K562 (cell line): ENCODE results near the gene RANGAP1. TPM values are rescaled to one million over a fixed set of nuclear protein-coding genes. Genes with fewer than 3 reads are reported as not detected.

ENCODE experiments used
- CHD2 ChIP-seq: IDR thresholded peaks from 2 replicates; pipeline ENCODE4 v1.6.1; 2011; ENCODE audit warnings: low read depth, low read length
- CUX1 ChIP-seq: fragments of 200-800 bp; sonication (Bioruptor generic); IDR thresholded peaks from 2 replicates; pipeline ENCODE4 v1.6.1; 2016; ENCODE audit warnings: missing genetic modification characterization, missing compliant biosample characterization
- MIER1 ChIP-seq: fragments of 450-650 bp; IDR thresholded peaks from 2 replicates; pipeline ENCODE4 v1.6.1; 2016; ENCODE audit warnings: antibody characterized with exemption, mild to moderate bottlenecking, low read depth
- MTF1 ChIP-seq: fragments of 250-450 bp; sonication (Bioruptor Pico); IDR thresholded peaks from 2 replicates; pipeline ENCODE4 v1.9.0; 2021; ENCODE audit warnings: moderate library complexity, mild to moderate bottlenecking, inconsistent platforms, borderline replicate concordance
- NFYB ChIP-seq: IDR thresholded peaks from 2 replicates; pipeline ENCODE4 v1.6.1; 2011; ENCODE audit warnings: mild to moderate bottlenecking, moderate library complexity; ENCODE audit not compliant: insufficient read length; ENCODE audit errors: extremely low read depth
- NR2F6 ChIP-seq: fragments of 450-650 bp; formaldehyde crosslinking; IDR thresholded peaks from 2 replicates; pipeline ENCODE4 v1.4.0; 2020; ENCODE audit warnings: mild to moderate bottlenecking
- OTX1 ChIP-seq: fragments of 450-650 bp; formaldehyde crosslinking; IDR thresholded peaks from 2 replicates; pipeline ENCODE4 v1.4.0; 2022; ENCODE audit warnings: mild to moderate bottlenecking
- REST ChIP-seq, 2 experiments: fragments of 450-650 bp; formaldehyde crosslinking in 1 of 2; IDR thresholded peaks; 2 replicates each; pipeline versions ENCODE4 v1.4.0 to v1.6.1; 2014 to 2020; ENCODE audit warnings: mild to moderate bottlenecking in 2 of 2, borderline replicate concordance in 1 of 2, low read depth in 1 of 2
- RUNX1 ChIP-seq: sonication (generic); IDR thresholded peaks from 2 replicates; pipeline ENCODE4 v1.6.1; 2016; ENCODE audit warnings: antibody characterized with exemption, low read depth
- SMAD4 ChIP-seq: fragments of 250-450 bp; sonication (Bioruptor Pico); conservative IDR thresholded peaks from 2 replicates; pipeline ENCODE4 v1.8.0; 2021; ENCODE audit warnings: inconsistent platforms, mild to moderate bottlenecking, moderate library complexity
- SMARCE1 ChIP-seq: fragments of 450-650 bp; IDR thresholded peaks from 2 replicates; pipeline ENCODE4 v1.7.1; 2016; ENCODE audit warnings: mild to moderate bottlenecking
- ZNF277 ChIP-seq: fragments of 250-450 bp; sonication (Bioruptor Pico); IDR thresholded peaks from 2 replicates; pipeline ENCODE4 v1.8.0; 2022; ENCODE audit warnings: inconsistent platforms, mild to moderate bottlenecking, moderate library complexity, borderline replicate concordance
- ZNF76 ChIP-seq: fragments of 250-450 bp; sonication (Bioruptor Pico); IDR thresholded peaks from 2 replicates; pipeline ENCODE4 v1.4.0; 2020; ENCODE audit warnings: mild to moderate bottlenecking, moderate library complexity, borderline replicate concordance
- ZNF830 ChIP-seq: fragments of 250-450 bp; sonication (Bioruptor Pico); IDR thresholded peaks from 2 replicates; pipeline ENCODE4 v1.5.0; 2021; ENCODE audit warnings: mild to moderate bottlenecking
- polyA plus RNA-seq, 8 experiments: library from polyadenylated mRNA; depleted of rRNA in 4 of 8; stranded (reverse) in 5 of 8; unstranded in 3 of 8; fragments of >200 nt; fragmentation: Nextera tagmentation in 2 of 8; fragmentation: Illumina TruSeq in 1 of 8; extraction: Ambion mirVana in 2 of 8; extraction: Trizol in 1 of 8; gene quantifications; 2 replicates each; pipeline versions ENCODE4 v1.2.1 to v1.2.3, GENCODE V29; 2011 to 2014; ENCODE audit warnings: inconsistent platforms in 1 of 8, missing spikeins in 1 of 8
- total RNA-seq, 7 experiments: library from RNA; depleted of rRNA in 6 of 7; stranded (reverse); fragments of >200 nt in 6 of 7; fragmentation: Illumina TruSeq in 2 of 7; extraction: Trizol in 2 of 7; gene quantifications; 2 replicates each; pipeline versions ENCODE4 v1.2.1 to v1.2.3, GENCODE V29; 2011 to 2021; ENCODE audit warnings: low replicate concordance in 1 of 7

The RANGAP1 gene
- total and polyA plus RNA-seq, 9 of the 15 experiments (the other 6 are each of a cell fraction or from before 2014, with no cell fraction given): 2.1 to 104 (median 50.6) TPM

GRCh38 chr22:41286639-41287091, 678 bp upstream of the RANGAP1 start (continued):
- TF ChIP-seq REST (IDR thresholded peaks at IDR 0.05; ENCODE audit: borderline replicate concordance) (no peak; the same call in 1 of the 2 replicates), REST (CRISPR knock-in tag; IDR thresholded peaks at IDR 0.05; ENCODE audit: low read depth) (no peak), NFYB (no peak), SMARCE1 (peak; percentile 50; the same call in 1 of the 2 replicates), NR2F6 (no peak), MIER1 (no peak), OTX1 (CRISPR knock-in tag) (no peak), ZNF76 (no peak), CUX1 (no peak), CHD2 (no peak), SMAD4 (CRISPR knock-in tag) (peak; percentile 15; the same call in 1 of the 2 replicates), ZNF830 (CRISPR knock-in tag) (no peak), ZNF277 (no peak), MTF1 (no peak), RUNX1 (no peak)
